Heart left ventricle (tissue), 13 donors: ENCODE data around the gene PRDM7.
"Not testable (repeated sequence)": the region's sequence is repeated elsewhere in the genome, so short reads cannot be mapped to it uniquely, and the experiment has no call there.

Experiments used
- POLR2A ChIP-seq, 2 donors: fragments of 450-650 bp; IDR thresholded peaks; one replicate each; pipeline ENCODE4 v1.6.1; 2017; ENCODE audit warnings: antibody characterized with exemption in 2 of 2, mild to moderate bottlenecking in 2 of 2, moderate library complexity in 2 of 2
- TF ChIP-seq, protein P1 (sequence below), 12 donors: fragments of 200-600 bp; sonication (generic) in 4 of 12; IDR thresholded peaks; one replicate each; pipeline versions ENCODE4 v1.5.0 to v1.8.0; 2018 to 2022; ENCODE audit warnings: antibody characterized with exemption in 12 of 12, mild to moderate bottlenecking in 5 of 12
- donor health status: ischemic (EF 13 %, LVEDD 7.1; RV severe dilation, severe dysfunction).
- donor health status: DM: no; HTN: yes; CAD: no.
- donor health status: DM: no; HTN: no; CAD: no.
- donor health status: ischemic (EF 25% LVEDD 6.9; RV normal size, moderate dysfunction).
- donor health status: ischemic (EF 25% LVEDD 5.7; RV mildly dilated, moderate dysfunction).
- donor health status: ischemic (EF 35%, LVEDD 5.7; RV mildly dilated, moderate dysfunction).
- donor health status: nonischemic (EF 11% LVEDD 7.7; RV severe dilation, severe dysfunction).
- donor health status: DM: yes; HTN: yes; CAD: no.
- donor health status: PGD.
- donor health status: ischemic (EF 29% LVEDD 5.4; RV normal size, mild dysfunction).
- donor health status: nonischemic (EF 23%, LVEDD 6.1; RV moderate dilation, normal function).

DNA sequence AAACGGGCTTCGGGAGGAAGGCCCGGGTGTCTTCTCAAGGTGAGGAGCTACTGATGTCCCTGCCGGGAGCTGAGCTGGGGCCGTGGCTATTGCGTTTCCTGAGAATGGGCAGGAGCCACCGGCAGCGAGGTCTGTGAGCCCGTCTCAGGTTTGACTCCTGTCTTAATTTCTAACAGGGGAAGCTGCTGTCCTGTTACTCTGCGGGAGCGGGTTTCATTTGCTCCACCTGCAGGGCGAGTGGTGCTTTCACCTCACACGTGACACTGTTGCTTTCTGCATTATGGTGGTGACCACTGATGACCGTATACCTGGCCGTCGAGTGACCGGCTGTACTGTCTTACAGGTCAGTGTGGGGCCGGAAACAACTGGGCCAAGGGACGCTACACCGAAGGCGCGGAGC, 17.7 kb upstream of the PRDM7 start:
- not testable (repeated sequence) for TF ChIP-seq POLR2A (IDR thresholded peaks at IDR 0.05)
- TF ChIP-seq, protein P1, sequence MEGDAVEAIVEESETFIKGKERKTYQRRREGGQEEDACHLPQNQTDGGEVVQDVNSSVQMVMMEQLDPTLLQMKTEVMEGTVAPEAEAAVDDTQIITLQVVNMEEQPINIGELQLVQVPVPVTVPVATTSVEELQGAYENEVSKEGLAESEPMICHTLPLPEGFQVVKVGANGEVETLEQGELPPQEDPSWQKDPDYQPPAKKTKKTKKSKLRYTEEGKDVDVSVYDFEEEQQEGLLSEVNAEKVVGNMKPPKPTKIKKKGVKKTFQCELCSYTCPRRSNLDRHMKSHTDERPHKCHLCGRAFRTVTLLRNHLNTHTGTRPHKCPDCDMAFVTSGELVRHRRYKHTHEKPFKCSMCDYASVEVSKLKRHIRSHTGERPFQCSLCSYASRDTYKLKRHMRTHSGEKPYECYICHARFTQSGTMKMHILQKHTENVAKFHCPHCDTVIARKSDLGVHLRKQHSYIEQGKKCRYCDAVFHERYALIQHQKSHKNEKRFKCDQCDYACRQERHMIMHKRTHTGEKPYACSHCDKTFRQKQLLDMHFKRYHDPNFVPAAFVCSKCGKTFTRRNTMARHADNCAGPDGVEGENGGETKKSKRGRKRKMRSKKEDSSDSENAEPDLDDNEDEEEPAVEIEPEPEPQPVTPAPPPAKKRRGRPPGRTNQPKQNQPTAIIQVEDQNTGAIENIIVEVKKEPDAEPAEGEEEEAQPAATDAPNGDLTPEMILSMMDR (IDR thresholded peaks at IDR 0.05), result not testable (repeated sequence)
